HG03060 (cell line): ENCODE measurements around the gene KRTAP26-1.

Experiments
- ATAC-seq: cut with Tn5 transposase; IDR thresholded peaks from one replicate; pipeline ENCODE4 v1.9.1; 2021; ENCODE audit warnings: low read depth, moderate number of reproducible peaks; ENCODE audit not compliant: unreplicated experiment

Gene KRTAP26-1

GRCh38 chr21:30320215-30320614 is at the start of gene KRTAP26-1:
Gene KRTAP26-1 (minus strand): TSS chr21:30320315. CDS start chr21:30320035, 280 bp downstream.
- ATAC-seq, result no peak

GRCh38 chr21:30355906-30356305 is 35.8 kb upstream of the KRTAP26-1 start:
- ATAC-seq, result no peak

- ATAC-seq, result no peak
Observed at GRCh38 chr21:30354308-30355005, 34.3 kb upstream of the KRTAP26-1 start.

- no peak for ATAC-seq
Observed at GRCh38 chr21:30351534-30351933, 31.4 kb upstream of the KRTAP26-1 start.

- ATAC-seq, result no peak
Observed at GRCh38 chr21:30349572-30349971, 29.5 kb upstream of the KRTAP26-1 start.

- no peak for ATAC-seq
Observed at GRCh38 chr21:30348506-30348905, 28.4 kb upstream of the KRTAP26-1 start, which contains the start of gene KRTAP23-1. Gene KRTAP23-1 (minus strand): TSS chr21:30348606. CDS start chr21:30348606, 0 bp downstream.

GRCh38 chr21:30345014-30345413 is 24.9 kb upstream of the KRTAP26-1 start:
- no peak for ATAC-seq

- ATAC-seq, result no peak
Observed at GRCh38 chr21:30340714-30341573, 20.8 kb upstream of the KRTAP26-1 start.

- no peak for ATAC-seq
Observed at GRCh38 chr21:30338717-30339116, 18.6 kb upstream of the KRTAP26-1 start.

- no peak for ATAC-seq
Observed at GRCh38 chr21:30337772-30338171, 17.7 kb upstream of the KRTAP26-1 start.

- ATAC-seq, result no peak
Observed at GRCh38 chr21:30337276-30337744, 17.2 kb upstream of the KRTAP26-1 start, which contains the start of gene KRTAP27-1. Gene KRTAP27-1 (minus strand): TSS chr21:30337694. CDS start chr21:30337668, 26 bp downstream.

- ATAC-seq, result no peak
Observed at GRCh38 chr21:30336596-30336995, 16.5 kb upstream of the KRTAP26-1 start.

GRCh38 chr21:30333736-30334135 is 13.6 kb upstream of the KRTAP26-1 start:
- no peak for ATAC-seq

GRCh38 chr21:30332681-30333080 is 12.6 kb upstream of the KRTAP26-1 start:
- no peak for ATAC-seq

- no peak for ATAC-seq
Observed at GRCh38 chr21:30329203-30329875, 9.2 kb upstream of the KRTAP26-1 start.

GRCh38 chr21:30326390-30326789 is 6.3 kb upstream of the KRTAP26-1 start:
- ATAC-seq, result no peak

GRCh38 chr21:30315701-30316100 is 4.4 kb downstream of the KRTAP26-1 start:
- ATAC-seq, result no peak

- no peak for ATAC-seq
Observed at GRCh38 chr21:30306884-30307283, 13.2 kb downstream of the KRTAP26-1 start.

- no peak for ATAC-seq
Observed at GRCh38 chr21:30305136-30305535, 15.0 kb downstream of the KRTAP26-1 start.

- no peak for ATAC-seq
Observed at GRCh38 chr21:30289215-30289614, 30.9 kb downstream of the KRTAP26-1 start, which contains the start of gene KRTAP25-1. Gene KRTAP25-1 (minus strand): TSS chr21:30289514. CDS start chr21:30289490, 24 bp downstream.

- ATAC-seq, result no peak
Observed at GRCh38 chr21:30282850-30283249, 37.3 kb downstream of the KRTAP26-1 start, which contains the start of gene KRTAP24-1. Gene KRTAP24-1 (minus strand): TSS chr21:30282950. CDS start chr21:30282932, 18 bp downstream.
